HFFc6 (cell line): ENCODE measurements around the gene AOPEP. TPM values are rescaled to one million over a fixed set of nuclear protein-coding genes. Genes with fewer than 3 reads are reported as not detected.

Experiments
- DNase-seq: peaks from one replicate; pipeline ENCODE4 v3.0.0-alpha.2; 2018
- H3K27ac Mint-ChIP-seq: 2 replicates; pipeline ENCODE4 v1.8.0; 2020; ENCODE audit warnings: mild to moderate bottlenecking, mixed read lengths
- H3K27me3 Mint-ChIP-seq: 2 replicates; pipeline ENCODE4 v1.8.0; 2021; ENCODE audit warnings: mild to moderate bottlenecking, moderate library complexity, mixed read lengths; ENCODE audit not compliant: insufficient read depth
- H3K36me3 Mint-ChIP-seq: 2 replicates; pipeline ENCODE4 v1.8.0; 2021; ENCODE audit warnings: low read depth, mixed read lengths
- H3K4me1 Mint-ChIP-seq: 2 replicates; pipeline ENCODE4 v1.8.0; 2020; ENCODE audit warnings: low read depth, mixed read lengths
- H3K4me3 Mint-ChIP-seq: 2 replicates; pipeline ENCODE4 v1.8.0; 2020; ENCODE audit warnings: mild to moderate bottlenecking, moderate library complexity, mixed read lengths
- H3K9me3 Mint-ChIP-seq: 2 replicates; pipeline ENCODE4 v1.8.0; 2020; ENCODE audit warnings: mild to moderate bottlenecking, mixed read lengths
- total RNA-seq, 6 experiments: library from RNA; stranded (reverse); fragmentation: NEBNext Ultra II Directional; extraction: Animal tissue kit (Norgen Biotek cat#: 25700); gene quantifications; 2 replicates in 1 of 6; 3 replicates in 5 of 6; pipeline ENCODE4 v1.2.3, GENCODE V29; 2021
- TF ChIP-seq, protein P1 (sequence below): fragments of 200-600 bp; sonication (generic); IDR thresholded peaks from 2 replicates; pipeline ENCODE4 v1.5.0; 2021; ENCODE audit warnings: antibody characterized with exemption, mild to moderate bottlenecking

AOPEP gene
- total RNA-seq, 6 experiments from 2014 or later, result 32.2 to 46.6 (median 36.3) TPM

DNA sequence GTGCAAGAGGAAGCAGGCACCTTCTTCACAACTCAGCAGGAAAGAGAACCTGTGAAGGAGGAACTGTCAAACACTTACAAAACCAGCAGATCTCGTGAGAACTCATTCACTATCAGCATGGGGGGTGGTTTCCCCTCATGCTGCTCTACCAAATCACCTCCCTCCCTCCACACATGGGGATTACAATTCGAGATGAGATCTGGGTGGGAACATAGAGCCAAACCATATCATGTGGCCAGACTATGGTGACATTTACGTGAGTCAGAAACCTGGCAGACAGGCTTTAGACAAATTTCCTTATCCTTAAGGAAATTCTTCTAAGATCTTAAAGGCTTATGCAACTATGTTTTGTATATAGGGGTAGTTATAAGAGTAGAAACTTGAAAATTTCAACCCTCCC, 8.7 kb upstream of the AOPEP start:
- H3K36me3 Mint-ChIP-seq, result no peaks in the 10 kb centered on the region
- no peak overlapping the region for H3K4me3 Mint-ChIP-seq
- H3K4me1 Mint-ChIP-seq, result peaks cover 34% of the 10 kb centered on the region
- no peak overlapping the region for H3K27ac Mint-ChIP-seq
- no peaks in the 10 kb centered on the region for H3K27me3 Mint-ChIP-seq
- H3K9me3 Mint-ChIP-seq, result no peaks in the 10 kb centered on the region
- TF ChIP-seq, protein P1, sequence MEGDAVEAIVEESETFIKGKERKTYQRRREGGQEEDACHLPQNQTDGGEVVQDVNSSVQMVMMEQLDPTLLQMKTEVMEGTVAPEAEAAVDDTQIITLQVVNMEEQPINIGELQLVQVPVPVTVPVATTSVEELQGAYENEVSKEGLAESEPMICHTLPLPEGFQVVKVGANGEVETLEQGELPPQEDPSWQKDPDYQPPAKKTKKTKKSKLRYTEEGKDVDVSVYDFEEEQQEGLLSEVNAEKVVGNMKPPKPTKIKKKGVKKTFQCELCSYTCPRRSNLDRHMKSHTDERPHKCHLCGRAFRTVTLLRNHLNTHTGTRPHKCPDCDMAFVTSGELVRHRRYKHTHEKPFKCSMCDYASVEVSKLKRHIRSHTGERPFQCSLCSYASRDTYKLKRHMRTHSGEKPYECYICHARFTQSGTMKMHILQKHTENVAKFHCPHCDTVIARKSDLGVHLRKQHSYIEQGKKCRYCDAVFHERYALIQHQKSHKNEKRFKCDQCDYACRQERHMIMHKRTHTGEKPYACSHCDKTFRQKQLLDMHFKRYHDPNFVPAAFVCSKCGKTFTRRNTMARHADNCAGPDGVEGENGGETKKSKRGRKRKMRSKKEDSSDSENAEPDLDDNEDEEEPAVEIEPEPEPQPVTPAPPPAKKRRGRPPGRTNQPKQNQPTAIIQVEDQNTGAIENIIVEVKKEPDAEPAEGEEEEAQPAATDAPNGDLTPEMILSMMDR, result no peak
- no peak for DNase-seq

GRCh38 chr9:94718936-94719335, 7.6 kb upstream of the AOPEP start:
- peaks cover 23% of the 10 kb centered on the region for H3K4me1 Mint-ChIP-seq
- no peak overlapping the region for H3K4me3 Mint-ChIP-seq
- H3K36me3 Mint-ChIP-seq, result no peaks in the 10 kb centered on the region
- no peaks in the 10 kb centered on the region for H3K27me3 Mint-ChIP-seq
- H3K9me3 Mint-ChIP-seq, result no peaks in the 10 kb centered on the region
- DNase-seq, result no peak
- TF ChIP-seq, protein P1, result no peak
- H3K27ac Mint-ChIP-seq, result no peak overlapping the region

GRCh38 chr9:94719878-94720277, 6.6 kb upstream of the AOPEP start:
- Mint-ChIP-seq H3K4me3 (no peak overlapping the region), H3K9me3 (no peaks in the 10 kb centered on the region), H3K36me3 (no peaks in the 10 kb centered on the region), H3K27ac (no peak overlapping the region), H3K27me3 (no peaks in the 10 kb centered on the region), H3K4me1 (peaks cover 13% of the 10 kb centered on the region)
- no peak for DNase-seq
- TF ChIP-seq, protein P1, result no peak

DNA sequence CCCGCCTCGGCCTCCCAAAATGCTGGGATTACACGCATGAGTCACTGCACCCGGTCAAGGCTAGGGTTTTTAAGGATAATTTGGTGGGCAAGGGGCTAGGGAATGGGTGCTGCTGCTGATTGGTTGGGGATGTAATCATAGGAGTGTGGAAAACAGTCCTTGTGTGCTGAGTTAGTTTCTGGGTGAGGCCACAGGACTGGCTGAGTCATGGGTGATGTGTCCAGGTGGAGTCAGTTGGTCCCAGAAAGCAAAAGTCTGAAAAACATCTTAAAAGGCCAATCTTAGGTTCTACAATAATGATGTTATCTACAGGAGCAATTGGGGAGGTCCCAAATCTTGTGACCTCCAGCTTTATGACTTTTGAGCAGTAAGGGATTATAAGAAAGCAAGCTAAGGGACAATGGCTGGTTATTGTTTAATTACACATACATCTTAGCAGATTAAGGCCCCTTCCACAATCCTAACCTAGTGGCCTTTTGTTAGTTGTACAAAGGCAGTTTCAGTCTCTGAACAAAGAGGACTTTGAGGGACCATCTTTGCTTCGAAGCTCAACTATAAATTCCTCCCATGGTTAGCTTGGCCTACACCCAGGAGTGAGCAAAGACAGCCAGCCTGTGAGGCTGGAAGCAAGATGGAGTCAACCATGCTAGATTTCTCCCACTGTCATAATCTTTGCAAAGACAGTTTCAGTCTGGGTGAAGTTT, 5.5 kb upstream of the AOPEP start:
- no peaks in the 10 kb centered on the region for H3K27me3 Mint-ChIP-seq
- H3K36me3 Mint-ChIP-seq, result no peaks in the 10 kb centered on the region
- TF ChIP-seq, protein P1, result no peak
- no peak for DNase-seq
- no peak overlapping the region for H3K4me3 Mint-ChIP-seq
- H3K9me3 Mint-ChIP-seq, result no peaks in the 10 kb centered on the region
- no peak overlapping the region for H3K27ac Mint-ChIP-seq
- H3K4me1 Mint-ChIP-seq, result peaks cover 13% of the 10 kb centered on the region

DNA sequence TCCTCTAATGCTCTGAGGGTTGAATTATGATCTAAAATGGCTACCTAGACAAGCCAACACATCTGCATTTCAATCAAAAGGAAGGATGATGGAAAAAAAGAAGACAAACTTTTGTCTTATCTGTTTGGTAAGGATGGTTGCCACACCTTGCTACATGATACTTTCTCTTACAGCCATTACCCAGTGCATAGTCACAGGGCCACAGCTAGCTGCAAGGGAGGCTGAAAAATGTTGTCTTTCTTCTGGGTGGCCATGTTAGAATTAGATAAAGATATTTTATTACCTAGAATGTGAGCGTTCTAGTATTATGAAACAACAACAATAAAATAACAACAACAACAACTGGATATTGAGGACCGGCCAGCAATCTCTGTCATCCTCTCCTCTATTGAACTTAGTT, 4.7 kb upstream of the AOPEP start:
- DNase-seq, result no peak
- H3K27ac Mint-ChIP-seq, result no peak overlapping the region
- H3K36me3 Mint-ChIP-seq, result peaks cover under 1% of the 10 kb centered on the region; the same call in 1 of the 2 replicates
- no peaks in the 10 kb centered on the region for H3K9me3 Mint-ChIP-seq
- H3K4me3 Mint-ChIP-seq, result no peak overlapping the region
- H3K4me1 Mint-ChIP-seq, result peaks cover 10% of the 10 kb centered on the region
- TF ChIP-seq, protein P1, result no peak
- H3K27me3 Mint-ChIP-seq, result no peaks in the 10 kb centered on the region
